SH-SY5Y (cell line): ENCODE measurements around the gene CORO2A.

Experiments used
- GATA2 ChIP-seq: IDR thresholded peaks from 2 replicates; pipeline ENCODE4 v1.6.1; 2011; ENCODE audit warnings: mild to moderate bottlenecking, low read depth, low read length
- GATA3 ChIP-seq: IDR thresholded peaks from 2 replicates; pipeline ENCODE4 v1.6.1; 2011; ENCODE audit warnings: low read depth, mild to moderate bottlenecking, low read length, moderate library complexity

- TF ChIP-seq GATA2, result no peak
- no peak for TF ChIP-seq GATA3
These were observed 84.5 kb downstream of the CORO2A start for GRCh38 chr9:98107926-98108325.
